Endothelial cell of umbilical vein (primary cell): ENCODE results near the gene STON2. TPM values are rescaled to one million over a fixed set of nuclear protein-coding genes. Genes with fewer than 3 reads are reported as not detected.

ENCODE experiments used
- BruUV-seq: library from RNA; stranded (reverse); fragments of 400-500 nt; replicated peaks from 2 replicates; lab custom pipeline; 2021; lab: Mats Ljungman, UMichigan
- CTCF ChIA-PET: fragments of 300-600, 350-600 bp; sonication (Branson Sonifier 250); formaldehyde crosslinking; loops from one replicate; lab custom pipeline; 2021; ENCODE audit warnings: antibody characterized with exemption, inconsistent platforms; lab: Charles Lee
- POLR2A ChIA-PET: fragments of 300-600, 350-600 bp; sonication (Branson Sonifier 250); formaldehyde crosslinking; loops from one replicate; lab custom pipeline; 2021; ENCODE audit warnings: antibody characterized with exemption, inconsistent platforms; lab: Charles Lee
- DNase-seq: peaks from one replicate; pipeline ENCODE4 v3.0.0-alpha.2; 2011; ENCODE audit warnings: low read depth, low spot score
- FAIRE-seq: peaks from 2 replicates; lab custom pipeline; 2011; peaks lifted over from hg19 to GRCh38; lab: Jason Lieb, UNC
- H2AFZ ChIP-seq: 2 replicates; pipeline ENCODE4 v1.6.0; 2012; ENCODE audit warnings: low read depth, low read length, control low read depth, inconsistent platforms
- H3K27ac ChIP-seq: 2 replicates; pipeline ENCODE4 v1.5.1; 2011; ENCODE audit warnings: low read depth, mild to moderate bottlenecking, control low read depth, low read length, moderate library complexity; ENCODE audit not compliant: insufficient read depth
- H3K27me3 ChIP-seq, 2 experiments: 2 replicates each; pipeline versions ENCODE4 v1.6.0 to v1.6.1; 2011; ENCODE audit warnings: low read length in 2 of 2, mixed read lengths in 1 of 2; ENCODE audit not compliant: control insufficient read depth in 2 of 2, insufficient read depth in 2 of 2
- H3K36me3 ChIP-seq, 2 experiments: 2 replicates in 1 of 2; 3 replicates in 1 of 2; pipeline ENCODE4 v1.5.1; 2011; ENCODE audit warnings: low read length in 2 of 2, mild to moderate bottlenecking in 1 of 2, moderate library complexity in 1 of 2; ENCODE audit not compliant: control insufficient read depth in 2 of 2, insufficient read depth in 2 of 2; ENCODE audit errors: extremely low read depth in 1 of 2
- H3K4me1 ChIP-seq: 3 replicates; pipeline ENCODE4 v1.5.1; 2011; ENCODE audit warnings: mild to moderate bottlenecking, low read length; ENCODE audit not compliant: control insufficient read depth, insufficient read depth; ENCODE audit errors: extremely low read depth
- H3K4me2 ChIP-seq: 2 replicates; pipeline ENCODE4 v1.6.1; 2011; ENCODE audit warnings: low read length, control low read depth, mixed read lengths; ENCODE audit not compliant: insufficient read depth
- H3K4me3 ChIP-seq, 3 experiments: fragments of 200-600 bp in 1 of 3; sonication (generic), shearing (Covaris generic) in 1 of 3; replicated peaks in 1 of 3; 2 replicates each; pipeline ENCODE4 v1.5.1; 2011 to 2016; ENCODE audit warnings: control low read depth in 3 of 3, low read length in 3 of 3, mild to moderate bottlenecking in 2 of 3, inconsistent platforms in 1 of 3, low read depth in 1 of 3, moderate library complexity in 1 of 3; ENCODE audit not compliant: insufficient read depth in 1 of 3
- H3K79me2 ChIP-seq: 2 replicates; pipeline ENCODE4 v1.6.0; 2012; ENCODE audit warnings: low read length, inconsistent platforms; ENCODE audit not compliant: control insufficient read depth, insufficient read depth
- H3K9ac ChIP-seq: replicated peaks from 2 replicates; pipeline ENCODE3; 2011; ENCODE audit warnings: low read length, control low read depth; ENCODE audit not compliant: insufficient read depth; ENCODE audit errors: extremely low read depth
- H3K9me1 ChIP-seq: replicated peaks from 3 replicates; pipeline ENCODE4 v1.6.0; 2011; ENCODE audit warnings: mild to moderate bottlenecking, low read length; ENCODE audit not compliant: control insufficient read depth, insufficient read depth; ENCODE audit errors: extremely low read depth
- H3K9me3 ChIP-seq: replicated peaks from 2 replicates; pipeline ENCODE4 v1.5.1; 2012; ENCODE audit warnings: low read length, inconsistent platforms; ENCODE audit not compliant: control insufficient read depth, insufficient read depth
- H4K20me1 ChIP-seq: replicated peaks from 2 replicates; pipeline ENCODE3; 2011; ENCODE audit warnings: mild to moderate bottlenecking, low read length; ENCODE audit not compliant: control insufficient read depth, insufficient read depth; ENCODE audit errors: extremely low read depth
- GATA2 ChIP-seq: IDR thresholded peaks from 2 replicates; pipeline ENCODE4 v1.7.0; 2011; ENCODE audit warnings: low read depth, mild to moderate bottlenecking, moderate library complexity, mixed read lengths, low read length; ENCODE audit not compliant: insufficient read length, insufficient read depth
- JUN ChIP-seq: IDR thresholded peaks from 2 replicates; pipeline ENCODE4 v1.6.1; 2011; ENCODE audit warnings: borderline replicate concordance, low read depth; ENCODE audit not compliant: insufficient read length, insufficient read depth
- POLR2A ChIP-seq: IDR thresholded peaks from 2 replicates; pipeline ENCODE4 v1.6.1; 2012; ENCODE audit warnings: low read depth, mild to moderate bottlenecking, control low read depth, low read length
- POLR2AphosphoS5 ChIP-seq: IDR thresholded peaks from 2 replicates; pipeline ENCODE4 v1.6.1; 2012; ENCODE audit warnings: low read depth, mild to moderate bottlenecking, control low read depth, low read length, moderate library complexity; ENCODE audit not compliant: insufficient read depth
- dilution Hi-C: fragments of 300-500 bp; cut with MboI; formaldehyde crosslinking; loops from one replicate; pipeline ENCODE4 v1.15.0; 2019; ENCODE audit warnings: low sequenced_read_pairs; ENCODE audit not compliant: extremely low pct_ligation_motif_present
- intact Hi-C: fragments of 100-400 bp; cut with micrococcal nuclease; formaldehyde crosslinking; loops from one replicate; pipeline ENCODE4 v1.10.0; 2022
- polyA plus RNA-seq, 4 experiments: library from polyadenylated mRNA; depleted of rRNA in 3 of 4; stranded (reverse) in 3 of 4; unstranded in 1 of 4; fragments of >200 nt; gene quantifications; 2 replicates each; pipeline versions ENCODE4 v1.2.1 to v1.2.3, GENCODE V29; 2011 to 2012; ENCODE audit warnings: missing spikeins in 1 of 4
- total RNA-seq: library from RNA; stranded (reverse); gene quantifications from 2 replicates; pipeline ENCODE4 v1.2.3, GENCODE V29; 2021
- TF ChIP-seq, protein P1 (sequence below), 2 donors: IDR thresholded peaks; 1 replicate in 1 of 2; 2 replicates in 1 of 2; pipeline ENCODE4 v1.5.1; 2011; ENCODE audit warnings: low read length in 2 of 2, mild to moderate bottlenecking in 2 of 2, moderate library complexity in 2 of 2, control low read depth in 1 of 2, inconsistent platforms in 1 of 2, low read depth in 1 of 2; ENCODE audit not compliant: insufficient read depth in 1 of 2; ENCODE audit errors: extremely low read depth in 1 of 2
- TF ChIP-seq, protein P2 (sequence below): IDR thresholded peaks from 2 replicates; pipeline ENCODE4 v1.6.1; 2011; ENCODE audit not compliant: insufficient read depth, insufficient read length

The STON2 gene
- total and polyA plus RNA-seq, 2 donors (not counting 3 experiments of a cell fraction or from before 2014, with no cell fraction given), result not detected

DNA sequence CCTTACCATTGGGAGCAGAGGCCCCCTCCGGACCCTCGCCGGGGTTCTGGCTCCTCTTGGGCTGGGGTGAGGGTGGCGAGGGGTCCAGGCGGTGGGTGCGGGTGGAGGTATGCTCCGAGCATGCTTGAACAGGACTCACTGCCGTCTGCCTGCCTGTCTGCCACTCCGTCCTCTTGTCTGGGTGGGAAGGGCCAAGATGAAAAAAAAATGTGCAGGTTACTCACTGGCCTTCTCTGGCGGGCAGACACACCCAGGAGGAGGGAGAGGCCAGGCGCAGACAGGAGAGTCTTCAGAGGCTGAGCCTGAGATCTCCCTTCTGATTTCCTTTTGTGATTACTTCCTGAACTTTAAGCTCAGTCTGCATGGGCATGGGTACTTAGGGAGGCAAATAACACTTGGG, 76.1 kb downstream of the STON2 start:
- no peak for TF ChIP-seq GATA2
- TF ChIP-seq POLR2AphosphoS5, result no peak
- TF ChIP-seq POLR2A, result no peak
- TF ChIP-seq, protein P1, sequence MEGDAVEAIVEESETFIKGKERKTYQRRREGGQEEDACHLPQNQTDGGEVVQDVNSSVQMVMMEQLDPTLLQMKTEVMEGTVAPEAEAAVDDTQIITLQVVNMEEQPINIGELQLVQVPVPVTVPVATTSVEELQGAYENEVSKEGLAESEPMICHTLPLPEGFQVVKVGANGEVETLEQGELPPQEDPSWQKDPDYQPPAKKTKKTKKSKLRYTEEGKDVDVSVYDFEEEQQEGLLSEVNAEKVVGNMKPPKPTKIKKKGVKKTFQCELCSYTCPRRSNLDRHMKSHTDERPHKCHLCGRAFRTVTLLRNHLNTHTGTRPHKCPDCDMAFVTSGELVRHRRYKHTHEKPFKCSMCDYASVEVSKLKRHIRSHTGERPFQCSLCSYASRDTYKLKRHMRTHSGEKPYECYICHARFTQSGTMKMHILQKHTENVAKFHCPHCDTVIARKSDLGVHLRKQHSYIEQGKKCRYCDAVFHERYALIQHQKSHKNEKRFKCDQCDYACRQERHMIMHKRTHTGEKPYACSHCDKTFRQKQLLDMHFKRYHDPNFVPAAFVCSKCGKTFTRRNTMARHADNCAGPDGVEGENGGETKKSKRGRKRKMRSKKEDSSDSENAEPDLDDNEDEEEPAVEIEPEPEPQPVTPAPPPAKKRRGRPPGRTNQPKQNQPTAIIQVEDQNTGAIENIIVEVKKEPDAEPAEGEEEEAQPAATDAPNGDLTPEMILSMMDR (IDR thresholded peaks at IDR 0.05; ENCODE audit: extremely low read depth in 1 of 2, insufficient read depth in 1 of 2, low read depth in 1 of 2, low read length in 2 of 2), result no peak
- no peak for TF ChIP-seq JUN
- no peak for FAIRE-seq
- intact Hi-C loops, result no loop called here
- no peaks in the 10 kb centered on the region for H3K9me1 ChIP-seq
- BruUV-seq, result no TSS peak
- POLR2A ChIA-PET, result no interaction called here
- H3K4me2 ChIP-seq, result no peak overlapping the region
- no peak for DNase-seq
- H3K4me1 ChIP-seq, result no peaks in the 10 kb centered on the region
- no peaks in the 10 kb centered on the region for H3K9me3 ChIP-seq
- no peak overlapping the region for H3K4me3 ChIP-seq
- no peaks in the 10 kb centered on the region for H4K20me1 ChIP-seq
- no peak overlapping the region for H3K9ac ChIP-seq
- CTCF ChIA-PET, result no interaction called here
- H3K27ac ChIP-seq, result no peak overlapping the region
- dilution Hi-C loops, result no loop called here
- no peaks in the 10 kb centered on the region for H3K36me3 ChIP-seq
- H3K79me2 ChIP-seq, result no peaks in the 10 kb centered on the region
- H3K27me3 ChIP-seq, result no peaks in the 10 kb centered on the region
- no peak overlapping the region for H2AFZ ChIP-seq

DNA sequence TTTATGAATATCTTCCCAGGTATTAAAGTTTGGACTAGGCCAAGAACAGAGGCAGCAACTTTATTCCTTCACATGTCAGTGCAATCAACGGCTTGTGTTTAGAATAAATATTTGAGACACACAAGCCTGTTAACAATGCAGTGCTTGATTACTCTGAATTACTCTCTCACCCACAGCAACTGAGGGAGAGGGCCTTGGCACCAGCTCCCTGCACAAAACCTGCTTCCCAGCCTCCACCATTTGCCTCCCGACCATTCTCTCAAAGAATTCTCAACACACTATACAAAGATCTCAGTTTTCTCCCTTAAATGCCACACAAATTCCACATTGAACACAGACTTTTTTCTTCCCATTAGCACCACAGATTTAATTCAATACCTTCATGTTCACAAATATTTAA, 77.0 kb downstream of the STON2 start:
- H3K4me2 ChIP-seq, result no peak overlapping the region
- intact Hi-C loops (no loop called here), dilution Hi-C loops (no loop called here)
- H3K27me3 ChIP-seq, result no peaks in the 10 kb centered on the region
- H3K27ac ChIP-seq, result no peak overlapping the region
- no peaks in the 10 kb centered on the region for H3K9me3 ChIP-seq
- H3K4me3 ChIP-seq, result no peak overlapping the region
- BruUV-seq, result no TSS peak
- ChIA-PET POLR2A (no interaction called here), CTCF (no interaction called here)
- no peak for DNase-seq
- no peaks in the 10 kb centered on the region for H3K9me1 ChIP-seq
- no peak overlapping the region for H3K9ac ChIP-seq
- H2AFZ ChIP-seq, result no peak overlapping the region
- TF ChIP-seq JUN, result no peak
- TF ChIP-seq, protein P2, sequence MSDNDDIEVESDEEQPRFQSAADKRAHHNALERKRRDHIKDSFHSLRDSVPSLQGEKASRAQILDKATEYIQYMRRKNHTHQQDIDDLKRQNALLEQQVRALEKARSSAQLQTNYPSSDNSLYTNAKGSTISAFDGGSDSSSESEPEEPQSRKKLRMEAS, result no peak
- H3K4me1 ChIP-seq, result no peaks in the 10 kb centered on the region
- no peaks in the 10 kb centered on the region for H4K20me1 ChIP-seq
- H3K79me2 ChIP-seq, result no peaks in the 10 kb centered on the region
- H3K36me3 ChIP-seq, result no peaks in the 10 kb centered on the region
- FAIRE-seq, result no peak
